ENCODE data around the gene M6PR.
"Not testable (repeated sequence)": the region's sequence is repeated elsewhere in the genome, so short reads cannot be mapped to it uniquely, and the experiment has no call there.

M6PR gene

GRCh38 chr12:8950702-8951478 lies 1.4 kb upstream of the M6PR start:
- no peak for DNase-seq

GRCh38 chr12:8950221-8950527 lies 729 bp upstream of the M6PR start:
- DNase-seq: no peak

GRCh38 chr12:8948701-8949341 lies 624 bp downstream of the M6PR start:
- no peak for DNase-seq

- DNase-seq: no peak
These were observed 1.7 kb downstream of the M6PR start for GRCh38 chr12:8947737-8948136.

GRCh38 chr12:8946733-8947132 lies 2.7 kb downstream of the M6PR start:
- no peak for DNase-seq

GRCh38 chr12:8943565-8944186 lies 5.8 kb downstream of the M6PR start:
- DNase-seq: no peak

GRCh38 chr12:8941691-8942478 lies 7.6 kb downstream of the M6PR start:
- no peak for DNase-seq

GRCh38 chr12:8937842-8938442 lies 11.5 kb downstream of the M6PR start:
- DNase-seq: not testable (repeated sequence)

- DNase-seq: no peak
These were observed 12.7 kb downstream of the M6PR start for GRCh38 chr12:8936735-8937134.

- not testable (repeated sequence) for DNase-seq
These were observed 15.4 kb downstream of the M6PR start for GRCh38 chr12:8934080-8934479.

- DNase-seq: not testable (repeated sequence)
These were observed 17.0 kb downstream of the M6PR start for GRCh38 chr12:8932464-8932863.

GRCh38 chr12:8930655-8931323 lies 18.7 kb downstream of the M6PR start:
- not testable (repeated sequence) for DNase-seq

GRCh38 chr12:8922544-8922943 lies 26.9 kb downstream of the M6PR start:
- DNase-seq: no peak

GRCh38 chr12:8919643-8920042 lies 29.8 kb downstream of the M6PR start:
- not testable (repeated sequence) for DNase-seq

- DNase-seq: no peak
These were observed 31.7 kb downstream of the M6PR start for GRCh38 chr12:8917751-8918150.

GRCh38 chr12:8917031-8917430 lies 32.4 kb downstream of the M6PR start:
- DNase-seq: no peak

GRCh38 chr12:8916154-8916553 lies 33.3 kb downstream of the M6PR start:
- DNase-seq: no peak

- peak; percentile 33 to 42 for DNase-seq
These were observed 34.5 kb downstream of the M6PR start for GRCh38 chr12:8914716-8915526.

- peak; percentile 80 to 81 for DNase-seq
These were observed 35.3 kb downstream of the M6PR start, which contains the start of gene PHC1 for GRCh38 chr12:8914033-8914715. Gene PHC1 (plus strand): TSS chr12:8914509. CDS start chr12:8917678, 3,169 bp downstream.

- DNase-seq: peak in 1 of 2 experiments; percentile 57
These were observed 35.8 kb downstream of the M6PR start for GRCh38 chr12:8913702-8914032.

- DNase-seq: peak in 1 of 2 experiments; percentile 11
These were observed 36.5 kb downstream of the M6PR start for GRCh38 chr12:8912914-8913313.
